DOHH2 (cell line): ENCODE data around the gene SIK2.

Experiments used
- EZH2phosphoT487 ChIP-seq: fragments of 200-600 bp; sonication (generic); IDR thresholded peaks from 2 replicates; pipeline ENCODE4 v1.6.1; 2017; ENCODE audit warnings: borderline replicate concordance, mild to moderate bottlenecking, antibody characterized with exemption, low read length, moderate library complexity, mixed read lengths
- TF ChIP-seq, protein P1 (sequence below): fragments of 200-600 bp; sonication (generic); IDR thresholded peaks from one replicate; pipeline ENCODE4 v1.5.1; 2014; ENCODE audit warnings: antibody characterized with exemption, mild to moderate bottlenecking, low read depth, low read length; ENCODE audit not compliant: poor library complexity, severe bottlenecking

GRCh38 chr11:111571829-111572501, 30.3 kb upstream of the SIK2 start:
- TF ChIP-seq, protein P1, sequence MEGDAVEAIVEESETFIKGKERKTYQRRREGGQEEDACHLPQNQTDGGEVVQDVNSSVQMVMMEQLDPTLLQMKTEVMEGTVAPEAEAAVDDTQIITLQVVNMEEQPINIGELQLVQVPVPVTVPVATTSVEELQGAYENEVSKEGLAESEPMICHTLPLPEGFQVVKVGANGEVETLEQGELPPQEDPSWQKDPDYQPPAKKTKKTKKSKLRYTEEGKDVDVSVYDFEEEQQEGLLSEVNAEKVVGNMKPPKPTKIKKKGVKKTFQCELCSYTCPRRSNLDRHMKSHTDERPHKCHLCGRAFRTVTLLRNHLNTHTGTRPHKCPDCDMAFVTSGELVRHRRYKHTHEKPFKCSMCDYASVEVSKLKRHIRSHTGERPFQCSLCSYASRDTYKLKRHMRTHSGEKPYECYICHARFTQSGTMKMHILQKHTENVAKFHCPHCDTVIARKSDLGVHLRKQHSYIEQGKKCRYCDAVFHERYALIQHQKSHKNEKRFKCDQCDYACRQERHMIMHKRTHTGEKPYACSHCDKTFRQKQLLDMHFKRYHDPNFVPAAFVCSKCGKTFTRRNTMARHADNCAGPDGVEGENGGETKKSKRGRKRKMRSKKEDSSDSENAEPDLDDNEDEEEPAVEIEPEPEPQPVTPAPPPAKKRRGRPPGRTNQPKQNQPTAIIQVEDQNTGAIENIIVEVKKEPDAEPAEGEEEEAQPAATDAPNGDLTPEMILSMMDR = no peak
- TF ChIP-seq EZH2phosphoT487 = no peak
